Keratinocyte (primary cell): Measurements from ENCODE around the gene CACNA2D1.

Source experiments
- CTCF ChIP-seq, 3 experiments: IDR thresholded peaks in 1 of 3; conservative IDR thresholded peaks in 1 of 3; optimal IDR thresholded peaks in 1 of 3; 2 replicates in 2 of 3; 3 replicates in 1 of 3; pipeline versions ENCODE3 to v1.5.1; 2011; ENCODE audit warnings: low read length in 3 of 3, mild to moderate bottlenecking in 3 of 3, moderate library complexity in 2 of 3, control low read depth in 1 of 3, inconsistent platforms in 1 of 3; ENCODE audit not compliant: insufficient read depth in 2 of 3; ENCODE audit errors: extremely low read depth in 1 of 3
- EZH2 ChIP-seq: IDR thresholded peaks from one replicate; pipeline ENCODE4 v1.6.1; 2012; ENCODE audit warnings: inconsistent platforms, mild to moderate bottlenecking, low read length, moderate library complexity

DNA sequence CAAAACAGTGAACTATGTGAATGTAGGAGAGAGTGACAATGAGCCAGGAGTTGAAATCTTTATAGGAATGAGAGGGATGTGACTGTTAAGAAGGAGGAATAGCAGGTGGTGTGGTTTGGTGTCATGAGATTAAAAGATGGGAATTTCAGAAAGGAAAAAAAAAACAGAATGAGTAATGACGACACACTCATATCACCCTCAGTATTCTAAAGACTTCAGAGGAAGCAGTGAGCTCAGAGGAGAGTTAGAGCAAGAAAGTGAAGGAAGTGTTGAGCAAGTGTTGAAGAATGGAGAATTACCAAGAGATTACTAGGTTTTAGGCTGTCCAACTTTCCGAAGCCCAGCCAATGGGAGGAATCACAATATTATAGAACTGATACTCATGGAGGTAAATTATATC lies 453.2 kb downstream of the CACNA2D1 start:
- TF ChIP-seq CTCF (optimal IDR thresholded peaks at IDR 0.05 in 1 of 3, IDR thresholded peaks at IDR 0.05 in 1 of 3, conservative IDR thresholded peaks at IDR 0.05 in 1 of 3; ENCODE audit: extremely low read depth in 1 of 3, insufficient read depth in 2 of 3, low read length in 3 of 3) (no peak), EZH2 (no peak)
